ENCODE data around the gene PCBP3. TPM values are rescaled to one million over a fixed set of nuclear protein-coding genes. Genes with fewer than 3 reads are reported as not detected.

Gene PCBP3
- total RNA-seq, 4 donors from 2014 or later = 0.99 to 7.0 (median 2.5) TPM; not detected in 1

DNA sequence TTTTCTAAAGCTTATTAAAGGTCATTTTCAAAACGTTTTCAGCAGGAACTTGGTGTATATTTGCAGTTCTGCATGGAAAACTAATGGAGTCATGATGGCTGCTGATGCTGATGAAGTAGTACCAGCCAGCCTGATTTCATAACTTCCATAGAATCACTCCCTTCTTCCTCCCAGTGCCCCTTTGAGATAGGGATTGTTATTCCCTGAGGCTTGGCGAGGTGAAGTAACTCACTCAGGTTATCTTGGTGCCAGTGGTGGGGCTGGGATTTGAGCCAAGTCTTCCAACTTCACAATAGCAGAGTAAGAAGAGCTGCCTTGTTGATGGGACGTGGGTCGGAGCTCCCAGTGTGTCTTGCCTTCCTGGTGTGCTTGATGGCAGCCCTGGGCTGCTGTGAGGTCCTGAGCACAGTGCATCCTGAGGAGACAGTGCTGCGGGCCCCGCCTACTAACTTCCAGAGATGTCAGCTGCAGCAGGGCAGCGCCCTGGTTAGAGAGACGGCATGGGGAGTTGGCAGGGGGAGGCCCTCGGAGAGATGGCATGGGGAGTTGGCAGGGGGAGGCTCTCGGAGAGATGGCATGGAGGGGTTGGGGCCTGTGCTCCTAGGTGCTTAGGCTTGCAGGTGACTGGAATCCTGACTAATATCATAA lies 92.6 kb downstream of the PCBP3 start:
- TF ChIP-seq, protein P1, sequence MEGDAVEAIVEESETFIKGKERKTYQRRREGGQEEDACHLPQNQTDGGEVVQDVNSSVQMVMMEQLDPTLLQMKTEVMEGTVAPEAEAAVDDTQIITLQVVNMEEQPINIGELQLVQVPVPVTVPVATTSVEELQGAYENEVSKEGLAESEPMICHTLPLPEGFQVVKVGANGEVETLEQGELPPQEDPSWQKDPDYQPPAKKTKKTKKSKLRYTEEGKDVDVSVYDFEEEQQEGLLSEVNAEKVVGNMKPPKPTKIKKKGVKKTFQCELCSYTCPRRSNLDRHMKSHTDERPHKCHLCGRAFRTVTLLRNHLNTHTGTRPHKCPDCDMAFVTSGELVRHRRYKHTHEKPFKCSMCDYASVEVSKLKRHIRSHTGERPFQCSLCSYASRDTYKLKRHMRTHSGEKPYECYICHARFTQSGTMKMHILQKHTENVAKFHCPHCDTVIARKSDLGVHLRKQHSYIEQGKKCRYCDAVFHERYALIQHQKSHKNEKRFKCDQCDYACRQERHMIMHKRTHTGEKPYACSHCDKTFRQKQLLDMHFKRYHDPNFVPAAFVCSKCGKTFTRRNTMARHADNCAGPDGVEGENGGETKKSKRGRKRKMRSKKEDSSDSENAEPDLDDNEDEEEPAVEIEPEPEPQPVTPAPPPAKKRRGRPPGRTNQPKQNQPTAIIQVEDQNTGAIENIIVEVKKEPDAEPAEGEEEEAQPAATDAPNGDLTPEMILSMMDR (IDR thresholded peaks at IDR 0.05) = no peak
- TF ChIP-seq POLR2A (IDR thresholded peaks at IDR 0.05) = no peak
- 54 to 63% methylated on average over 10 of the region's 10 CpGs for WGBS, 2 donors
- DNase-seq (ENCODE audit: low spot score in 2 of 2) = no peak
- no peak overlapping the region for H3K4me3 ChIP-seq (ENCODE audit: low read depth, poor library complexity, severe bottlenecking)
- intact Hi-C loops (cut with DNase I; ENCODE audit: low total_unique reads) = no loop called here

DNA sequence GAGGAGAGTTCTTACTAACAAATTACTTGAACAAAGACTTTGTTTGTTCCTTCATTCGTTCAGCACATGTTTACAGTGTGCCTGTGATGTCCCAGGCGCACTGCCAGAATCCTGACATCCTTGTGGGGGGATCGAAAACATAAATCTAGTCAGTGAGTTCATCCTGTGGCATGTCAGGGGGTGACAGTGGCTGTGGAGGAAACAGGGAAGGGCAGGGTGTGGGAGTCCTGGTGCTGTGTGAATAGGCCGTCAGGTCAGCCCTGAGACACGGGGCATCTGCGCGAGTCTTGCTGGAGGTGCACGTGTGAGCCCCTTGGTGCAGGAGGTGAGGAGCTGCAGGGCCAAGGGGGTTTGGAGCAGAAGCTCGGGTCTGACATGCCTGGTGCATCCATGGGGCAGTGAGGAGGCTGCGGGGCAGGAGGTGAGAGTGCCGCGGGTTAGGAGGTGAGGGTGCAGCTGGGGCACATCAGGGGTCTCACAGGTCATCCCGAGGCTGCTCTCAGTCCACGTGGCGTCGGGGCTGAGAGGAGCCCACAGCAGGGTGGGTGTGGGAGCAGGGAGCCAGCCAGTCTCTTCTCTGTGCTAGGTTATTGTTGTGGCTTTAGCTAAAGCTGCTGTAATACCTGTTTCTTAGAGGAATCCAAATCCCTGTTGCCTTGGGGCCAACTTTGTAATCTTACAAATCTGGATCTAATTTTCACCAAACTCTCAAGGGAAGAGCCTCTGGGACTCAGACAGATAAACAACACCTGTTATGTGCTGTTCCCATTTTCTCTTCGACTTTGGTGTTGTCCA lies 93.4 kb downstream of the PCBP3 start:
- TF ChIP-seq POLR2A (IDR thresholded peaks at IDR 0.05) = no peak
- 43 to 52% methylated on average over 17 of the region's 17 CpGs for WGBS, 2 donors
- intact Hi-C loops (cut with DNase I; ENCODE audit: low total_unique reads) = no loop called here
- H3K4me3 ChIP-seq (ENCODE audit: low read depth, poor library complexity, severe bottlenecking) = no peak overlapping the region
- DNase-seq (ENCODE audit: low spot score in 2 of 2) = no peak

DNA sequence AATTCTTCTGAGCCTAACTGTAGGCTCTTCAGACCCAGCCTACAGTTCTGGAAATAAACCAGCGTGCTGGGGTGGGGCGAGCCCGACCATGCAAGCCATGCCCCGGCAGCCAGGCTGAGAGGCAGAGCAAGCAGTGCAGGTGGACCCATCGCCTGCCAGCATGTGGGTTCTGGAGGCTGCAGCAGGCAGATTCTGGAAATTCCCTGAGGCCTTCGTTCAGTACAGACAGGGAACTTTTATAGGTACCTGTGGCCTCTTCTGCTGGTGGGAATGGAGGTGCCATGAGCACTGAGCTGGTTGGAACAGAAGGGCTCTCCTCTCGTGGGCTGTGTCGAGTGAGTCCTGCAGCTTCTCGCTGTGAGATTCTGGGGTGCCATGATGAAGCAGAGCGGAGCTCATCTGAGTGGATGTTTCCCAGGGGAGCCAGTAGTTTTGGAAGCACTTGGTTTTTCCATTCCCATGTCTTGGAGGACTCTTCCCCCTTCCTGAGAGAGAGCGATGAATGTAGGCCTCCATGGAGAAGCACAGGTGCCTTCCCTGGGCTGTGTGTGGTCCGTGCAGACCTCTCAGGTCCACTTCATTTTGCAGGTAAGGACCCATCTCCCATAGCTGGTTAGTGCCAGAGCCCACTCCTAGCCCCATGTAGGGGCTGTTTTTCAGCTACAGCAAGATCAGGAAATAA lies 94.1 kb downstream of the PCBP3 start:
- no peak for TF ChIP-seq POLR2A (IDR thresholded peaks at IDR 0.05)
- TF ChIP-seq, protein P1 (IDR thresholded peaks at IDR 0.05) = no peak
- intact Hi-C loops (cut with DNase I; ENCODE audit: low total_unique reads) = no loop called here
- 66 to 67% methylated on average over 12 of the region's 12 CpGs for WGBS, 2 donors
- H3K4me3 ChIP-seq (ENCODE audit: low read depth, poor library complexity, severe bottlenecking) = no peak overlapping the region
- DNase-seq (ENCODE audit: low spot score in 2 of 2) = no peak

DNA sequence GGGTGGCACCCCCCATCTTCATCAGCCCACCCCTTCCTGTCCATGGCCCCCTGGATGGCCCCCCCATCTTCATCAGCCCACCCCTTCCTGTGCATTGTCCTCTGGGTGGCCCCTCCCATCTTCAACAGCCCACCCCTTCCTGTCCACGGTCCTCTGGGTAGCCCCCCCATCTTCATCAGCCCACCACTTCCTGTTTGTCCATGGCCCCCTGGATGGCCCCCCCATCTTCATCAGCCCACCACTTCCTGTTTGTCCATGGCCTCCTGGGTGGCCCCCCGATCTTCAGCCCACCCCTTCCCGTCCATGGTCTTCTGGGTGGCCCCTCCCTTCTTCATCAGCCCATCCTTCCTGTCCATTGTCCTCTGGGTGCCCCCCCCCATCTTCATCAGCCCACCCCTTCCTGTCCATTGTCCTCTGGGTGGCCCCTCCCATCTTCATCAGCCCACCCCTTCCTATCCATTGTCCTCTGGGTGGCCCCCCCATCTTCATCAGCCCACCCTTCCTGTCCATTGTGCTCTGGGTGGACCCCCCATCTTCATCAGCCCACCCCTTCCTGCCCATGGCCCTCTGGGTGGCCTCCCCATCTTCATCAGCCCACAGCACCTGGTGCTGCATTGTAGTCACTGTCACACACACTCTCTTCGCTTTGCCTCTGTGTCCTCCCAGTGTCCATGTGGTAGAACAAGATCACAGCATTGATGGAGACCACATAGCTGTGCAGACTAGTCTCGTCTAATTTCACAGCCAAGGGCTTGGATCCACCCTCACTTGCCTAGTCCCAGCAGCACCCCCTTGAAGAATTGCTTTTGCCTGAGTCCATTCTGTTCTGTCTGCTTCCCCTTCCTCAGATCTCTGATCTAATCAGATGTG lies 95.9 kb downstream of the PCBP3 start:
- TF ChIP-seq POLR2A (IDR thresholded peaks at IDR 0.05) = no peak
- TF ChIP-seq, protein P1 (IDR thresholded peaks at IDR 0.05) = no peak
- intact Hi-C loops (cut with DNase I; ENCODE audit: low total_unique reads) = no loop called here

DNA sequence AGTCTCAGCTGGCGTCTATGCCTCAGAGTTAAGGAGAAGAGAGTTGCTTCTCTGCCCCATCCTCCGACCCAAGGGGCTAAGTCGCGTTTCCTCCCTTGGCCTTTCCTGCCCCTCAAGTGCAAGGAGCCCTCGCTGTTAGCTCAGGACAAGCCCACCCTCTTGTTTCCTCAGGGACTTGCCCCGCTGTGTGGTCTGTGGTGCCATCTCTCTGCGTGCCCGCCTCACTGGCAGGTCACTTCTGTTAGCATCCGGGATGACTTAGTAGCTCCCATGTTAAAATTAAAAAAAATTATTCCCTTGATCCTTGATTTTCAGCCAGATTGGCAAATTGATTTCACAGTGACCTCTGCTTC lies 96.5 kb downstream of the PCBP3 start:
- TF ChIP-seq, protein P1 (IDR thresholded peaks at IDR 0.05) = no peak
- TF ChIP-seq POLR2A (IDR thresholded peaks at IDR 0.05) = no peak
- DNase-seq (ENCODE audit: low spot score in 2 of 2) = no peak
- 81 to 85% methylated on average over 9 of the region's 9 CpGs for WGBS, 2 donors
- intact Hi-C loops (cut with DNase I; ENCODE audit: low total_unique reads) = no loop called here
- H3K4me3 ChIP-seq (ENCODE audit: low read depth, poor library complexity, severe bottlenecking) = no peak overlapping the region

More for the DNA sequence above, 95.9 kb downstream of the PCBP3 start:
- DNase-seq (ENCODE audit: low spot score in 2 of 2) = no peak
- 60 to 77% methylated on average over 5 of the region's 5 CpGs for WGBS, 2 donors
- H3K4me3 ChIP-seq (ENCODE audit: low read depth, poor library complexity, severe bottlenecking) = no peak overlapping the region

All from lower leg skin (tissue), 4 donors.